HCT116 (cell line): ENCODE results near the gene TMPRSS9. TPM values are rescaled to one million over a fixed set of nuclear protein-coding genes. Genes with fewer than 3 reads are reported as not detected.
"Not testable (repeated sequence)": the region's sequence is repeated elsewhere in the genome, so short reads cannot be mapped to it uniquely, and the experiment has no call there.

Experiments used
- ATAC-seq: fragments of 200-7000 bp; cut with Tn5 transposase; 2 replicates; pipeline ENCODE4 v1.9.1; 2020; ENCODE audit warnings: mild to moderate bottlenecking, moderate library complexity
- BruUV-seq: library from RNA; stranded (reverse); fragments of 400-500 nt; replicated peaks from 2 replicates; lab custom pipeline; 2021; lab: Mats Ljungman, UMichigan
- CTCF ChIA-PET: fragments of 300-600 bp; sonication (Branson Sonifier 250); formaldehyde crosslinking; loops from one replicate; lab custom pipeline; 2021; ENCODE audit warnings: antibody characterized with exemption; lab: Charles Lee
- POLR2A ChIA-PET: fragments of 300-600, 350-600 bp; sonication (Branson Sonifier 250); formaldehyde crosslinking; loops from one replicate; lab custom pipeline; 2021; ENCODE audit warnings: antibody characterized with exemption; lab: Charles Lee
- RAD21 ChIA-PET, 2 experiments: fragments of 300-600 bp; sonication (Branson Sonifier 250); formaldehyde crosslinking; loops; one replicate each; lab custom pipeline; 2023; ENCODE audit warnings: low total read pairs in 2 of 2; ENCODE audit not compliant: uncharacterized antibody in 2 of 2, unreplicated experiment in 2 of 2, low non-redundant PET in 1 of 2; lab: Charles Lee
- DNase-seq: peaks from one replicate; pipeline ENCODE4 v3.0.0-alpha.2; 2010; ENCODE audit warnings: low read depth, low spot score
- H2AFZ ChIP-seq: fragments of 200-600 bp; shearing (Covaris generic), sonication (generic); 2 replicates; pipeline ENCODE4 v1.6.1; 2017; ENCODE audit warnings: low read depth, mixed run types, mixed read lengths, antibody characterized with exemption, low read length; ENCODE audit not compliant: poor library complexity, severe bottlenecking
- H3K27ac ChIP-seq: 2 replicates; pipeline ENCODE4 v1.5.1; 2012; ENCODE audit warnings: low read depth, low read length
- H3K27me3 ChIP-seq: fragments of 200-600 bp; sonication (generic); 2 replicates; pipeline ENCODE4 v1.6.1; 2016; ENCODE audit warnings: mixed run types, low read length, mixed read lengths; ENCODE audit not compliant: insufficient read depth
- H3K36me3 ChIP-seq, 2 experiments: fragments of 200-500 bp in 1 of 2; fragments of 200-600 bp in 1 of 2; sonication (Bioruptor generic) in 1 of 2; sonication (generic) in 1 of 2; 2 replicates each; pipeline versions ENCODE4 v1.5.1 to v1.6.1; 2014 to 2016; ENCODE audit warnings: low read length in 2 of 2, inconsistent platforms in 1 of 2, mixed read lengths in 1 of 2, mixed run types in 1 of 2; ENCODE audit not compliant: insufficient read depth in 2 of 2, control insufficient read depth in 1 of 2
- H3K4me1 ChIP-seq, 2 experiments: fragments of 200-600 bp in 1 of 2; sonication (generic) in 1 of 2; 2 replicates each; pipeline versions ENCODE4 v1.5.1 to v1.6.1; 2012 to 2017; ENCODE audit warnings: low read length in 2 of 2, inconsistent platforms in 1 of 2, mild to moderate bottlenecking in 1 of 2, mixed read lengths in 1 of 2, mixed run types in 1 of 2, moderate library complexity in 1 of 2; ENCODE audit not compliant: insufficient read depth in 2 of 2, control insufficient read depth in 1 of 2
- H3K4me2 ChIP-seq: fragments of 200-600 bp; sonication (generic); 2 replicates; pipeline ENCODE4 v1.6.1; 2017; ENCODE audit warnings: mixed run types, low read length, mixed read lengths
- H3K4me3 ChIP-seq, 2 experiments: fragments of 200-600 bp in 1 of 2; sonication (generic) in 1 of 2; replicated peaks in 1 of 2; 2 replicates each; pipeline ENCODE4 v1.5.1; 2011 to 2016; ENCODE audit warnings: low read length in 2 of 2, control low read depth in 1 of 2, low read depth in 1 of 2, mild to moderate bottlenecking in 1 of 2, mixed read lengths in 1 of 2, mixed run types in 1 of 2
- H3K79me2 ChIP-seq: fragments of 200-600 bp; sonication (generic); 2 replicates; pipeline ENCODE4 v1.6.1; 2017; ENCODE audit warnings: mild to moderate bottlenecking, mixed run types, low read length, moderate library complexity, mixed read lengths; ENCODE audit not compliant: insufficient read depth
- H3K9ac ChIP-seq: fragments of 200-600 bp; sonication (generic); 2 replicates; pipeline ENCODE4 v1.6.1; 2016; ENCODE audit warnings: low read length, mixed read lengths
- H3K9me2 ChIP-seq: fragments of 200-600 bp; sonication (generic), shearing (Covaris generic); 2 replicates; pipeline ENCODE4 v1.6.1; 2017; ENCODE audit warnings: mixed run types, mild to moderate bottlenecking, moderate library complexity; ENCODE audit not compliant: insufficient read depth
- H3K9me3 ChIP-seq, 2 experiments: fragments of 200-500 bp in 1 of 2; fragments of 200-600 bp in 1 of 2; sonication (Bioruptor generic) in 1 of 2; sonication (generic) in 1 of 2; 2 replicates each; pipeline ENCODE4 v1.6.1; 2014 to 2017; ENCODE audit warnings: low read length in 2 of 2, mixed read lengths in 2 of 2, inconsistent platforms in 1 of 2, low read depth in 1 of 2, mild to moderate bottlenecking in 1 of 2, mixed run types in 1 of 2, moderate library complexity in 1 of 2; ENCODE audit not compliant: control insufficient read depth in 1 of 2, insufficient read depth in 1 of 2
- H4K20me1 ChIP-seq: fragments of 200-600 bp; sonication (generic), shearing (Covaris generic); 2 replicates; pipeline ENCODE4 v1.6.1; 2017; ENCODE audit warnings: mixed run types, mild to moderate bottlenecking, moderate library complexity; ENCODE audit not compliant: insufficient read depth
- CTCF ChIP-seq, 3 experiments: fragments of 200-600 bp in 1 of 3; sonication (generic) in 1 of 3; IDR thresholded peaks in 2 of 3; conservative IDR thresholded peaks in 1 of 3; 2 replicates each; pipeline ENCODE4 v1.5.1; 2012 to 2017; ENCODE audit warnings: low read depth in 2 of 3, low read length in 2 of 3, antibody characterized with exemption in 1 of 3, borderline replicate concordance in 1 of 3, control low read depth in 1 of 3, mild to moderate bottlenecking in 1 of 3, mixed read lengths in 1 of 3, mixed run types in 1 of 3, moderate library complexity in 1 of 3; ENCODE audit not compliant: insufficient read depth in 1 of 3
- EZH2phosphoT487 ChIP-seq: fragments of 200-600 bp; IDR thresholded peaks from 2 replicates; pipeline ENCODE4 v1.6.1; 2018; ENCODE audit warnings: antibody characterized with exemption, borderline replicate concordance
- FOSL1 ChIP-seq: IDR thresholded peaks from 2 replicates; pipeline ENCODE4 v1.6.1; 2012; ENCODE audit warnings: low read depth
- JUND ChIP-seq: IDR thresholded peaks from 2 replicates; pipeline ENCODE4 v1.6.1; 2012
- REST ChIP-seq: IDR thresholded peaks from 2 replicates; pipeline ENCODE4 v1.6.1; 2012; ENCODE audit warnings: low read depth
- SP1 ChIP-seq: IDR thresholded peaks from 2 replicates; pipeline ENCODE4 v1.6.1; 2012; ENCODE audit warnings: low read depth
- SRF ChIP-seq: IDR thresholded peaks from 2 replicates; pipeline ENCODE4 v1.6.1; 2012; ENCODE audit warnings: low read depth
- ZBTB33 ChIP-seq: IDR thresholded peaks from 2 replicates; pipeline ENCODE4 v1.6.1; 2011; ENCODE audit warnings: mild to moderate bottlenecking, low read length, moderate library complexity; ENCODE audit not compliant: insufficient replicate concordance; ENCODE audit errors: extremely low read depth
- intact Hi-C: fragments of 100-400 bp; cut with micrococcal nuclease; formaldehyde crosslinking; loops from 2 replicates; pipeline ENCODE4 v1.10.0; 2022
- total RNA-seq: library from RNA; stranded (reverse); gene quantifications from one replicate; pipeline ENCODE4 v1.2.1, GENCODE V29; 2021; ENCODE audit not compliant: unreplicated experiment

TMPRSS9 gene
- total RNA-seq, 1 experiment from 2014 or later = not detected

GRCh38 chr19:2397173-2397572 lies 37.1 kb downstream of the TMPRSS9 start:
- H3K9me2 ChIP-seq, CTCF ChIA-PET, H3K79me2 ChIP-seq, H3K27ac ChIP-seq, H3K9ac ChIP-seq, DNase-seq, H2AFZ ChIP-seq, H3K4me3 ChIP-seq, H3K9me3 ChIP-seq, intact Hi-C loops, H3K27me3 ChIP-seq, H3K36me3 ChIP-seq, BruUV-seq, RAD21 ChIA-PET, H4K20me1 ChIP-seq, H3K4me1 ChIP-seq, H3K4me2 ChIP-seq, ATAC-seq, POLR2A ChIA-PET: not testable (repeated sequence)

GRCh38 chr19:2398735-2399305 lies 38.8 kb downstream of the TMPRSS9 start:
- CTCF ChIA-PET = no interaction called here
- DNase-seq = no peak

More at GRCh38 chr19:2398735-2399305, 38.8 kb downstream of the TMPRSS9 start:
- Histone ChIP-seq H3K36me3 (no peaks in the 10 kb centered on the region), H4K20me1 (no peaks in the 10 kb centered on the region), H3K9me3 (no peaks in the 10 kb centered on the region), H3K4me3 (no peak overlapping the region), H3K27me3 (no peaks in the 10 kb centered on the region), H2AFZ (no peak overlapping the region), H3K4me2 (no peak overlapping the region), H3K4me1 (peaks cover 0 to 10% of the 10 kb centered on the region in 2 experiments; a peak in 2 of 4 replicates), H3K9ac (no peak overlapping the region), H3K9me2 (no peaks in the 10 kb centered on the region), H3K27ac (no peak overlapping the region), H3K79me2 (no peaks in the 10 kb centered on the region)
- ChIA-PET POLR2A (no interaction called here), RAD21 (no interaction called here)
- no TSS peak for BruUV-seq
- TF ChIP-seq JUND (no peak), ZBTB33 (no peak), EZH2phosphoT487 (no peak), SP1 (no peak), FOSL1 (no peak), REST (no peak), CTCF (IDR thresholded peaks at IDR 0.05 in 2 of 3, conservative IDR thresholded peaks at IDR 0.05 in 1 of 3; ENCODE audit: borderline replicate concordance in 1 of 3, insufficient read depth in 1 of 3, low read depth in 2 of 3, low read length in 2 of 3) (no peak), SRF (no peak)
- intact Hi-C loops = no loop called here
- no peak for ATAC-seq
